ENCODE measurements around the gene SLC28A1.

The SLC28A1 gene

GRCh38 chr15:84859144-84859543 is 25.3 kb upstream of the SLC28A1 start:
- in situ Hi-C loops (cut with MboI; ENCODE audit: low sequenced_read_pairs, unreplicated experiment): no loop called here
- no peak for DNase-seq (ENCODE audit: low spot score)
- TF ChIP-seq CTCF (IDR thresholded peaks at IDR 0.05; ENCODE audit: borderline replicate concordance, control extremely low read depth, extremely low read depth, insufficient read depth, missing control alignments): no peak

- in situ Hi-C loops (cut with MboI; ENCODE audit: low sequenced_read_pairs, unreplicated experiment): no loop called here
- DNase-seq (ENCODE audit: low spot score): no peak
- TF ChIP-seq CTCF (IDR thresholded peaks at IDR 0.05; ENCODE audit: borderline replicate concordance, control extremely low read depth, extremely low read depth, insufficient read depth, missing control alignments): no peak
Observed at GRCh38 chr15:84859651-84860050, 24.8 kb upstream of the SLC28A1 start.

GRCh38 chr15:84861781-84862180 is 22.7 kb upstream of the SLC28A1 start:
- no peak for TF ChIP-seq CTCF (IDR thresholded peaks at IDR 0.05; ENCODE audit: borderline replicate concordance, control extremely low read depth, extremely low read depth, insufficient read depth, missing control alignments)
- no peak for DNase-seq (ENCODE audit: low spot score)
- in situ Hi-C loops (cut with MboI; ENCODE audit: low sequenced_read_pairs, unreplicated experiment): no loop called here

DNA sequence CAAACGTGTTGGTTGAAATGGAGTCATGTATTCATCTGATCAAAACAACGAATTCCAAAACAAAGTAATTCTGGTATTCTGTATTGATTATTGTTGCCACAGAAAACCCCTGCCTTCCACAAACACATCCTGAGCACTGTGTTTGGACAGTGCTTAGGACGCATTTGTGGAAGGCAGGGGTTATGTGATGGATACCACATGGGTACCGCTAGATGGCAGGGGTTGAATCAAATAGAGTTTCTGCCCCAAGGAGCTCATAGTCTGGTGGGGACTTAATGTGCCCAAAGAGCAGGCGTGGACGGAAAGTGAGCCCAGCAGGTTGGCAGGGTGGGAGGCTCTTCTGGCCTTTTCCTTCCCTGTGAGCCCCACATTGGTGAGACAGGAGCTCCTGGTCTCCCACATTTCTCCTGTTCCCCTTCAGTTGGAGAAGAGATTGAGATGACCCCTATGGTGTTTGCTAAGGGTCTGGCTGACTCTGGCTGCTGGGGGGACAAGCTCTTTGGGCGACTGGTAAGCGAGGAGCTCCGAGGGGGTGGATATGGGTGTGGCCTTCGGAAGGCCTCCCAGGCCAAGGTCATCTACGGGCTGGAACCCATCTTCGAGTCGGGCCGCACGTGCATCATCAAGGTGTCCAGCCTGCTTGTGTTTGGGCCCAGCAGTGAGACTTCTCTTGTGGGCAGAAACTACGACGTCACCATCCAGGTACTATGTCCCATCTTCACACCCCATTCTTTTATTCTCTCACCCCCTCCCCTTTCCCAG is 22.1 kb upstream of the SLC28A1 start:
- no peak for DNase-seq (ENCODE audit: low spot score)
- in situ Hi-C loops (cut with MboI; ENCODE audit: low sequenced_read_pairs, unreplicated experiment): no loop called here
- TF ChIP-seq CTCF (IDR thresholded peaks at IDR 0.05; ENCODE audit: borderline replicate concordance, control extremely low read depth, extremely low read depth, insufficient read depth, missing control alignments): no peak

GRCh38 chr15:84863565-84864443 is 20.7 kb upstream of the SLC28A1 start:
- no peak for TF ChIP-seq CTCF (IDR thresholded peaks at IDR 0.05; ENCODE audit: borderline replicate concordance, control extremely low read depth, extremely low read depth, insufficient read depth, missing control alignments)
- no peak for DNase-seq (ENCODE audit: low spot score)
- in situ Hi-C loops (cut with MboI; ENCODE audit: low sequenced_read_pairs, unreplicated experiment): no loop called here

- in situ Hi-C loops (cut with MboI; ENCODE audit: low sequenced_read_pairs, unreplicated experiment): no loop called here
- no peak for TF ChIP-seq CTCF (IDR thresholded peaks at IDR 0.05; ENCODE audit: borderline replicate concordance, control extremely low read depth, extremely low read depth, insufficient read depth, missing control alignments)
Observed at GRCh38 chr15:84864444-84864795, 20.0 kb upstream of the SLC28A1 start.

More at GRCh38 chr15:84864444-84864795, 20.0 kb upstream of the SLC28A1 start:
- DNase-seq (ENCODE audit: low spot score): no peak

Data from GM13976 (cell line).